ENCODE results near the gene MADD.

MADD gene

DNA sequence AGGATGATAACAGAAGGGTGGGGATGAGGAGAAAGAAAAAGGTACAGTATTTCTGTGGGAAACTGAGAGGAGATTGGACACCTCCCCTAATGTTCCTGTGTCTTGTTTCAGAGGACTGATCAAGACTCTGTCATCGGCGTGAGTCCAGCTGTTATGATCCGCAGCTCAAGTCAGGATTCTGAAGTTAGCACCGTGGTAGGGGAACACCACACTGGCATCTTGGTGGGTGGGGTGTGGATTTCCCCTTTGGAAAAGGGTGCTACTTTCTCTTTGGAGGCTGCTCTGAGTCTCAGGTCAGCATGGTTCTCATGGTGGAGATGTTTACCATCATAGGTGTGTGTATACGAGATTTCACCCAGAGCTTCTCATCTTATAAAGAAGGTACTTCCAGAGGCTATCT lies 25.5 kb downstream of the MADD start:
- no peak overlapping the region for H3K4me3 ChIP-seq (replicated peaks; ENCODE audit: low read depth, low read length)
- no peak for TF ChIP-seq CTCF (IDR thresholded peaks at IDR 0.05; ENCODE audit: low read length, missing control alignments)
- no peak for DNase-seq (ENCODE audit: low read depth)

GRCh38 chr11:47296045-47296444 lies 26.1 kb downstream of the MADD start:
- DNase-seq (ENCODE audit: low read depth) = no peak
- no peak for TF ChIP-seq CTCF (IDR thresholded peaks at IDR 0.05; ENCODE audit: low read length, missing control alignments)
- no peak overlapping the region for H3K4me3 ChIP-seq (replicated peaks; ENCODE audit: low read depth, low read length)

GRCh38 chr11:47299078-47299477 lies 29.1 kb downstream of the MADD start:
- no peak overlapping the region for H3K4me3 ChIP-seq (replicated peaks; ENCODE audit: low read depth, low read length)
- TF ChIP-seq CTCF (IDR thresholded peaks at IDR 0.05; ENCODE audit: low read length, missing control alignments) = no peak
- DNase-seq (ENCODE audit: low read depth) = no peak

- no peak for TF ChIP-seq CTCF (IDR thresholded peaks at IDR 0.05; ENCODE audit: low read length, missing control alignments)
- DNase-seq (ENCODE audit: low read depth) = no peak
- H3K4me3 ChIP-seq (replicated peaks; ENCODE audit: low read depth, low read length) = no peak overlapping the region
Observed at GRCh38 chr11:47302853-47303252, 32.9 kb downstream of the MADD start.

GRCh38 chr11:47305734-47306483 lies 36.0 kb downstream of the MADD start:
- no peak for DNase-seq (ENCODE audit: low read depth)
- no peak for TF ChIP-seq CTCF (IDR thresholded peaks at IDR 0.05; ENCODE audit: low read length, missing control alignments)
- no peak overlapping the region for H3K4me3 ChIP-seq (replicated peaks; ENCODE audit: low read depth, low read length)

DNA sequence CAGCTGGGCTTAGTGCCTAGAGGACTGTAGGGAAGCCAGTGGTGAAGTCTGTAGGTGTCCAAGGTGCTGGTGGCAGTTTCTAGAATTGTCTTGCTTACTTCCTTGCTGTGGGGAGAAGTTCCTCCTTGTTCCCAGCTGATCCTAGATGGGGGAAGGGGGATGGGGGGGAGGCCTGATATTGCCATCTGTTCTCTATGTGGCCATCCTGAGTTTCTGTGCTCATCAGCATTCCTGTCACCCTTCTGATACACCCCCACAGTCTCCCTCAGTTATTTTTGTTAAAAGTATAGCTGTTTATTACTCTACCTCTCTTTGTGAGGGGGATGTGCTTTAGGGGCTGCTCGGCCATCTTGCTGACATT lies 36.5 kb downstream of the MADD start:
- no peak for DNase-seq (ENCODE audit: low read depth)
- TF ChIP-seq CTCF (IDR thresholded peaks at IDR 0.05; ENCODE audit: low read length, missing control alignments) = no peak
- no peak overlapping the region for H3K4me3 ChIP-seq (replicated peaks; ENCODE audit: low read depth, low read length)
